Measurements from ENCODE around the gene TTBK2. TPM values are rescaled to one million over a fixed set of nuclear protein-coding genes. Genes with fewer than 3 reads are reported as not detected.
"Not testable (repeated sequence)": the region's sequence is repeated elsewhere in the genome, so short reads cannot be mapped to it uniquely, and the experiment has no call there.

The TTBK2 gene
- total RNA-seq, 4 donors from 2014 or later = 7.9 to 78.2 (median 18.2) TPM

DNA sequence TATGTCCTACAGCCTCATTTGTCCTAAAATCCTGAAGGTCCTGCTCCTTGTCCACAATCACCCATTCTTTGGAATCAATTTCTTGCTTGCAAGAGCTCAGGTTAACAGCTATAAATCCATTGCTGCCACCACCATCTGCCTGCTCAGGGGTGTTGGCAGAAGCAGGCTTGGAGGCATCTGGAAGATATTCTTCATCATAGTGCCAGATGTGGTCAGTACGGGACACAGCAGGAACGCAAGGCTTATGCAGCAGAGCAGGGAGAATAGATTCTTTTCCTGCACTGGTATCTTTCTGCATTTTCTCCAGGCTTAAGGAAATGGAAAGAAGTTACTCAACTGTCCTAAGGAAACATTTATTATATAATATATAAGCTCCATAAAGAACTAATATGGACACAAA, 145.2 kb downstream of the TTBK2 start:
- intact Hi-C loops (cut with DNase I; ENCODE audit: low total_unique reads) (no loop called here), in situ Hi-C loops (cut with MboI; ENCODE audit: low pct_ligation_motif_present in 1 of 4, low pct_unique_long_range_greater_than_20kb in 1 of 4, low sequenced_read_pairs in 3 of 4) (no loop called here)
- TF ChIP-seq POLR2A (IDR thresholded peaks at IDR 0.05) (no peak), POLR2AphosphoS5 (IDR thresholded peaks at IDR 0.05) (no peak), EP300 (IDR thresholded peaks at IDR 0.05; ENCODE audit: low read depth) (no peak)
- TF ChIP-seq, protein P1, sequence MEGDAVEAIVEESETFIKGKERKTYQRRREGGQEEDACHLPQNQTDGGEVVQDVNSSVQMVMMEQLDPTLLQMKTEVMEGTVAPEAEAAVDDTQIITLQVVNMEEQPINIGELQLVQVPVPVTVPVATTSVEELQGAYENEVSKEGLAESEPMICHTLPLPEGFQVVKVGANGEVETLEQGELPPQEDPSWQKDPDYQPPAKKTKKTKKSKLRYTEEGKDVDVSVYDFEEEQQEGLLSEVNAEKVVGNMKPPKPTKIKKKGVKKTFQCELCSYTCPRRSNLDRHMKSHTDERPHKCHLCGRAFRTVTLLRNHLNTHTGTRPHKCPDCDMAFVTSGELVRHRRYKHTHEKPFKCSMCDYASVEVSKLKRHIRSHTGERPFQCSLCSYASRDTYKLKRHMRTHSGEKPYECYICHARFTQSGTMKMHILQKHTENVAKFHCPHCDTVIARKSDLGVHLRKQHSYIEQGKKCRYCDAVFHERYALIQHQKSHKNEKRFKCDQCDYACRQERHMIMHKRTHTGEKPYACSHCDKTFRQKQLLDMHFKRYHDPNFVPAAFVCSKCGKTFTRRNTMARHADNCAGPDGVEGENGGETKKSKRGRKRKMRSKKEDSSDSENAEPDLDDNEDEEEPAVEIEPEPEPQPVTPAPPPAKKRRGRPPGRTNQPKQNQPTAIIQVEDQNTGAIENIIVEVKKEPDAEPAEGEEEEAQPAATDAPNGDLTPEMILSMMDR (IDR thresholded peaks at IDR 0.05) = no peak
- Histone ChIP-seq H3K4me1 (peaks cover 0 to 7% (median 0%) of the 10 kb centered on the region in 4 donors), H3K27me3 (no peaks in the 10 kb centered on the region), H3K4me3 (no peak overlapping the region), H3K27ac (no peak overlapping the region), H3K36me3 (no peaks in the 10 kb centered on the region), H3K9me3 (no peaks in the 10 kb centered on the region)
- WGBS, 2 donors (ENCODE audit: low coverage in 1 of 2) = 50 to 95% methylated on average over 1 to 2 of the region's 2 CpGs
- no peak for DNase-seq

DNA sequence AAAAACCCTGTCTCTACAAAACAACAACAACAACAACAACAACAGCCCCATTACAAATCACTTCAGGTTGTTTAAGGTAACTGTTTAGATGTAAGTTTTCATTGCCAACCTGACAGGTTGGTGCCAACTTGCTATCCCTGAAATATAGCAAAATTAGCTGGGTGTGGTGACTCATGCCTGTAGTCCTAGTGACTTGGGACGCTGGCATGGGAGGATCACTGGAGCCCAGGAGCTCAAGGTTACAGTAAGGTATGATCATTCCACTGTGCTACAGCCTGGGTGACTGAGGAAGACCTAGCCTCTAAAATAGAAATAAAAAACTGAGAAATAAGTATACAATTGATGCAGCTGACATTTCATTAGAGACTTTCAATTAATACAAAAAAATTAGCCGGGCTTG, 147.7 kb downstream of the TTBK2 start:
- in situ Hi-C loops (cut with MboI; ENCODE audit: low pct_ligation_motif_present in 1 of 4, low pct_unique_long_range_greater_than_20kb in 1 of 4, low sequenced_read_pairs in 3 of 4) (no loop called here), intact Hi-C loops (cut with DNase I; ENCODE audit: low total_unique reads) (no loop called here)
- no peak for DNase-seq
- no peak overlapping the region for H3K4me3 ChIP-seq
- no peaks in the 10 kb centered on the region for H3K36me3 ChIP-seq
- no peaks in the 10 kb centered on the region for H3K9me3 ChIP-seq
- no peaks in the 10 kb centered on the region for H3K27me3 ChIP-seq
- TF ChIP-seq, protein P1 (IDR thresholded peaks at IDR 0.05) = no peak
- TF ChIP-seq POLR2AphosphoS5 (IDR thresholded peaks at IDR 0.05) = no peak
- no peak for TF ChIP-seq EP300 (IDR thresholded peaks at IDR 0.05; ENCODE audit: low read depth)
- no peak for TF ChIP-seq POLR2A (IDR thresholded peaks at IDR 0.05)
- 64 to 95% methylated on average over 2 of the region's 2 CpGs for WGBS, 2 donors (ENCODE audit: low coverage in 1 of 2)
- H3K4me1 ChIP-seq = peaks cover 0 to 7% (median 0%) of the 10 kb centered on the region in 4 donors
- no peak overlapping the region for H3K27ac ChIP-seq

DNA sequence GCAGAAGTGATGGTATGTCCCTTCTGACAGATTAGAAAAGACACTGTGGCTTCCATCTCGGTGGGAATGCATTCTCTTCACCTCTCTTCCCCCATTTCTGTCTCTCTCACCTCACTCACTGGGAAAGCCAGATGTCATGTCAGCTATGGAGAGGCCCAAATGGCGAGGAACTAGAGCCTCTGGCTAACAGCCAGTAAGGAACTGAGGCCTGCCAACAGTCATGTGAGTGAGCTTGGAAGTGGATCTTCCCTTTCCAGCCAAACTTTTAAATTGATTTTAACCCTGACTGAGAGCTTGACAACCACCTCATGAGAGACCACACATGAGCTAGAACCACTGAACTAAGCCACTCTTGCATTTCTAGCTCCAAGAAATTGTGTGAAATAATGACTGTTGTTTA, 148.4 kb downstream of the TTBK2 start:
- peak; percentile 17 for DNase-seq
- TF ChIP-seq POLR2A (IDR thresholded peaks at IDR 0.05) = no peak
- TF ChIP-seq EP300 (IDR thresholded peaks at IDR 0.05; ENCODE audit: low read depth) = no peak
- TF ChIP-seq, protein P1 (IDR thresholded peaks at IDR 0.05) = no peak
- no peak for TF ChIP-seq POLR2AphosphoS5 (IDR thresholded peaks at IDR 0.05)
- Histone ChIP-seq H3K36me3 (no peaks in the 10 kb centered on the region), H3K27ac (no peak overlapping the region), H3K27me3 (no peaks in the 10 kb centered on the region), H3K4me1 (peaks cover 0 to 7% (median 0%) of the 10 kb centered on the region in 4 donors), H3K4me3 (no peak overlapping the region), H3K9me3 (no peaks in the 10 kb centered on the region)
- intact Hi-C loops (cut with DNase I; ENCODE audit: low total_unique reads) = no loop called here
- in situ Hi-C loops (cut with MboI; ENCODE audit: low pct_ligation_motif_present in 1 of 4, low pct_unique_long_range_greater_than_20kb in 1 of 4, low sequenced_read_pairs in 3 of 4) = no loop called here
- WGBS, 2 donors (ENCODE audit: low coverage in 1 of 2) = 72% methylated on average over 2 of the region's 2 CpGs; no CpG with 5 or more reads in 1 of the 2 donors

DNA sequence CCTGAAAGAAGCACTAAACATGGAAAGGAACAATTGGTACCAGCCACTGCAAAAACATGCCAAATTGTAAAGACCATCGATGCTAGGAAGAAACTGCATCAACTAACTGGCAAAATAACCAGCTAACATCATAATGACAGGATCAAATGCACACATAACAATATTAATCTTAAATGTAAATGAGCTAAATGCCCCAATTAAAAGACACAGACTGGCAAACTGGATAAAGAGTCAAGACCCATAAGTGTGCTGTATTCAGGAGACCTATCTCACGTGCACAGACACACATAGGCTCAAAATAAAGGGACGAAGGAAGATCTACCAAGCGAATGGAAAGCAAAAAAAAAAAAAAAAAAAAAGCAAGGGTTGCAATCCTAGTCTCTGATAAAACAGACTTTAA, 154.5 kb downstream of the TTBK2 start:
- intact Hi-C loops (cut with DNase I; ENCODE audit: low total_unique reads); H3K4me1 ChIP-seq; H3K4me3 ChIP-seq; DNase-seq; H3K27ac ChIP-seq; H3K36me3 ChIP-seq; H3K27me3 ChIP-seq; in situ Hi-C loops (cut with MboI; ENCODE audit: low pct_ligation_motif_present in 1 of 4, low pct_unique_long_range_greater_than_20kb in 1 of 4, low sequenced_read_pairs in 3 of 4): not testable (repeated sequence)
- H3K9me3 ChIP-seq = peaks cover 2 to 15% of the 10 kb centered on the region in 2 donors
- WGBS, 2 donors (ENCODE audit: low coverage in 1 of 2) = 76 to 94% methylated on average over 3 to 4 of the region's 4 CpGs

DNA sequence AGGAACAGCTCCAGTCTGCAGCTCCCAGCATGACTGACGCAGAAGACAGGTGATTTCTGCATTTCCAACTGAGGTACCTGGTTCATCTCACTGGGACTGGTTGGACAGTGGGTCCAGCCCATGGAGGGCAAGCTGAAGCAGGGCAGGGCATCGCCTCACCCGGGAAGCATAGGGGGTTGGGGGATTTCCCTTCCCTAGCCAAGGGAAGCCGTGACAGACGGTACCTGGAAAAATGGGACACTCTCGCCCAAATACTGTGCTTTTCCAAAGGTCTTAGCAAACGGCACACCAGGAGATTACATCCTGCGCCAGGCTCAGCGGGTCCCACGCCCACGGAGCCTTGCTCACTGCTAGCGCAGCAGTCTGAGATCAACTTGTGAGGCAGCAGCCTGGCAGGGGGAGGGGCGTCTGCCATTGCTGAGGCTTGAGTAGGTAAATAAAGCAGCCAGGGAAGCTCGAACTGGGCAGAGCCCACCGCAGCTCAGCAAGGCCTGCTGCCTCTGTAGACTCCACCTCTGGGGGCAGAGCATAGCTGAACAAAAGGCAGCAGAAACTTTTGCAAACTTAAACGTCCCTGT, 156.3 kb downstream of the TTBK2 start:
- H3K4me3 ChIP-seq; H3K36me3 ChIP-seq; in situ Hi-C loops (cut with MboI; ENCODE audit: low pct_ligation_motif_present in 1 of 4, low pct_unique_long_range_greater_than_20kb in 1 of 4, low sequenced_read_pairs in 3 of 4); H3K27me3 ChIP-seq; H3K27ac ChIP-seq; H3K4me1 ChIP-seq; intact Hi-C loops (cut with DNase I; ENCODE audit: low total_unique reads); DNase-seq: not testable (repeated sequence)
- WGBS, 2 donors (ENCODE audit: low coverage in 1 of 2) = 95 to 100% methylated on average over 1 to 16 of the region's 16 CpGs
- H3K9me3 ChIP-seq = peaks cover 10 to 24% of the 10 kb centered on the region in 2 donors

DNA sequence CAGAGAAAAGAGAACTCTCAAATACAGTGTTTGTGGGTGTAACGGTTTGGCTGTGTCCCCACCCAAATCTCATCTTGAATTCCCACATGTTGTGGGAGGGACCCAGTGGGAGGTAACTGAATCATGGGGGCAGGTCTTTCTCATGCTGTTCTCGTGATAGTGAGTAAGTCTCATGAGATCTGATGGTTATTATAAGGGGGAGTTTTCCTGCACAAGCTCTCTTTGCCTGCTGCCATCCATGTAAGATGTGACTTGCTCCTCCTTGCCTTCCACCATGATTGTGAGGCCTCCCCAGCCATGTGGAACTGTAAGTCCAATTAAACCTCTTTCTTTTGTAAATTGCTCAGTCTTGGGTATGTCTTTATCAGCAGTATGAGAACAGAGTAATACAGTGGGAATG, 158.8 kb downstream of the TTBK2 start:
- H3K27me3 ChIP-seq; H3K4me3 ChIP-seq; H3K27ac ChIP-seq; DNase-seq; in situ Hi-C loops (cut with MboI; ENCODE audit: low pct_ligation_motif_present in 1 of 4, low pct_unique_long_range_greater_than_20kb in 1 of 4, low sequenced_read_pairs in 3 of 4); H3K4me1 ChIP-seq; H3K36me3 ChIP-seq; intact Hi-C loops (cut with DNase I; ENCODE audit: low total_unique reads): not testable (repeated sequence)
- peaks cover 10 to 24% of the 10 kb centered on the region in 2 donors for H3K9me3 ChIP-seq
- WGBS, 2 donors (ENCODE audit: low coverage in 1 of 2) = 88 to 100% methylated on average over 1 to 2 of the region's 2 CpGs

Measured in transverse colon (tissue), 4 donors.